ENCODE results near the gene ZNF883. TPM values are rescaled to one million over a fixed set of nuclear protein-coding genes. Genes with fewer than 3 reads are reported as not detected.
A peak's percentile ranks its signal among the peaks of the same experiment; 100 is the strongest.

ZNF883 gene
- total RNA-seq, 2 experiments from 2014 or later: 1.1 to 1.6 TPM

DNA sequence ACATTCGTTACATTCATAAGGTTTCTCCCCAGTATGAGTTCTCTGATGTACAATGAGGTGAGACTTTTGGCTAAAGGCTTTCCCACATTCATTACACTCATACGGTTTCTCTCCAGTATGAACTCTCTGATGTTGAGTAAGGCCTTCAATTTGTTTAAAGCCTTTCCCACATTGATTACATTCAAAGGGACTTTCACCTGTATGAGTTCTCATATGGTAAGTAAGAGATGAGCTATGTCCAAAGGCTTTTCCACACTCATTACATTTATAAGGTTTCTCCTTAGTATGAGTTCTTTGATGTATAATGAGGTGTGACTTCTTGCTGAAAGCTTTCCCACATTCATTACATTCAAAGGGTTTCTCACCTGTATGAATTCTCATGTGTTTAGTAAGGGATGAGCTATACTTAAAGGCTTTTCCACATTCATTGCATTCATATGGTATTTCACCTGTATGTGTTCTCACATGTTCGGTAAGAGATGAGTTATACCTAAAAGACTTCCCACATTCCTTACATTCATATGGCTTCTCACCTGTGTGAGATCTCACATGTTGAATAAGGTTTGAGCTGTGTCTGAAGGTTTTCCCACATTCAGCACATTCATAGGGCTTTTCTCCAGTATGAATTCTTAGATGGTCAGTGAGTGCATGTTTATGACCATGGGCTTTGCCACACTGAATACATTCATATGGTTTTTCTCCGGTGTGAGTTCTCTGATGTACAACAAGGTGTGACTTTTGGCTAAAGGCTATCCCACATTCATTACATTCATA, 31.1 kb upstream of the ZNF883 start:
- intact Hi-C loops (cut with micrococcal nuclease): no loop called here
- H3K4me1 Mint-ChIP-seq (ENCODE audit: low read depth): no peaks in the 10 kb centered on the region
- H3K36me3 Mint-ChIP-seq (ENCODE audit: low read depth): peaks cover 60% of the 10 kb centered on the region
- H3K4me3 Mint-ChIP-seq: no peak overlapping the region
- no peak for DNase-seq
- H3K27ac Mint-ChIP-seq: no peak overlapping the region
- H3K27me3 Mint-ChIP-seq: no peaks in the 10 kb centered on the region
- ATAC-seq: no peak
- CTCF ChIA-PET: no interaction called here
- POLR2A ChIA-PET: interaction anchor here (0.7 kb wide), 1 partner anchor 14 kb away, joined by 3 read pairs; no protein-coding TSS in a partner anchor
- TF ChIP-seq, protein P1, sequence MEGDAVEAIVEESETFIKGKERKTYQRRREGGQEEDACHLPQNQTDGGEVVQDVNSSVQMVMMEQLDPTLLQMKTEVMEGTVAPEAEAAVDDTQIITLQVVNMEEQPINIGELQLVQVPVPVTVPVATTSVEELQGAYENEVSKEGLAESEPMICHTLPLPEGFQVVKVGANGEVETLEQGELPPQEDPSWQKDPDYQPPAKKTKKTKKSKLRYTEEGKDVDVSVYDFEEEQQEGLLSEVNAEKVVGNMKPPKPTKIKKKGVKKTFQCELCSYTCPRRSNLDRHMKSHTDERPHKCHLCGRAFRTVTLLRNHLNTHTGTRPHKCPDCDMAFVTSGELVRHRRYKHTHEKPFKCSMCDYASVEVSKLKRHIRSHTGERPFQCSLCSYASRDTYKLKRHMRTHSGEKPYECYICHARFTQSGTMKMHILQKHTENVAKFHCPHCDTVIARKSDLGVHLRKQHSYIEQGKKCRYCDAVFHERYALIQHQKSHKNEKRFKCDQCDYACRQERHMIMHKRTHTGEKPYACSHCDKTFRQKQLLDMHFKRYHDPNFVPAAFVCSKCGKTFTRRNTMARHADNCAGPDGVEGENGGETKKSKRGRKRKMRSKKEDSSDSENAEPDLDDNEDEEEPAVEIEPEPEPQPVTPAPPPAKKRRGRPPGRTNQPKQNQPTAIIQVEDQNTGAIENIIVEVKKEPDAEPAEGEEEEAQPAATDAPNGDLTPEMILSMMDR (IDR thresholded peaks at IDR 0.05): no peak
- H3K9me3 Mint-ChIP-seq: peaks cover 60% of the 10 kb centered on the region

DNA sequence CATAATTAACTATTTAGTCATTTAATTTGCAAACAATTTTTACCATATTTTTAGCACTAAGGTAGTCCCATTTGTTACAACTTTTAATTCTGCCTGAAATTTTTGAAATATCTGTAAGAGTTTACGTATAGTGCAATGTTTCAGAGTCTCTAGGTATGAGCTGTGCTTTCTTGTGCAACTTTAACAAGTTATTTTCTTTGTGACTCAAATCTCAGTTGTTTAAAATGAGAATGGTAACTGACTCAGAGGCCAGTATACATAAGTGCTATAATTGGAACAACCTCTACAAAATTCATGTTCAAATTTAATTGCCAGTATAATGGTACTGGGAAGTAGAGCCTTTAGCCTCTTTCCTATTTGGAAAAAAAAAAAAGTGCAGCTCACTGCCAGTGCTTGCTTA, 14.2 kb upstream of the ZNF883 start:
- Mint-ChIP-seq H3K27ac (no peak overlapping the region), H3K36me3 (ENCODE audit: low read depth) (no peaks in the 10 kb centered on the region), H3K9me3 (peaks cover 31% of the 10 kb centered on the region), H3K4me1 (ENCODE audit: low read depth) (no peaks in the 10 kb centered on the region), H3K4me3 (no peak overlapping the region), H3K27me3 (peaks cover 3% of the 10 kb centered on the region)
- intact Hi-C loops (cut with micrococcal nuclease): no loop called here
- TF ChIP-seq, protein P1 (IDR thresholded peaks at IDR 0.05): no peak
- no peak for DNase-seq
- ChIA-PET POLR2A (no interaction called here), CTCF (interaction anchor here (0.6 kb wide), 1 partner anchor 47 kb away, joined by 3 read pairs; no protein-coding TSS in a partner anchor)
- no peak for ATAC-seq

DNA sequence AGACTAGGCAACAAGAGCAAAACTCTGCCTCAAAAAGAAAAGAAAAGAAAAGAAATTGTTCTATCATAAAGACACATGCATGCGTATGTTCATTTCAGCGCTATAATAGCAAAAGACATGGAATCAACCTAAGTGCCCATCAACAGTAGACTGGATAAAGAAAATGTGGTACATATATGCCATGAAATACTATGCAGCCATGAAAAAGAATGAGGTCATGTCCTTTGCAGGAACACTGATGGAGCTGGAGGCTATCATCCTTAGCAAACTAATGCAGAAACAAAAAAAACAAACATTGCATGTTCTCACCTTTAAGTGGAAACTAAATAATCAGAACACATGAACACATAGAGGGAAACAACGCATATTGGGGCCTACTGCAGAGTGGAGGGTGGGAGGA, 6.3 kb upstream of the ZNF883 start:
- CTCF ChIA-PET: no interaction called here
- Mint-ChIP-seq H3K27ac (no peak overlapping the region), H3K4me1 (ENCODE audit: low read depth) (no peaks in the 10 kb centered on the region), H3K9me3 (peaks cover 37% of the 10 kb centered on the region), H3K27me3 (peaks cover 6% of the 10 kb centered on the region), H3K36me3 (ENCODE audit: low read depth) (peaks cover 2% of the 10 kb centered on the region), H3K4me3 (no peak overlapping the region)
- TF ChIP-seq, protein P1 (IDR thresholded peaks at IDR 0.05): no peak
- ATAC-seq (no peak), DNase-seq (no peak)
- POLR2A ChIA-PET: no interaction called here
- intact Hi-C loops (cut with micrococcal nuclease): no loop called here

DNA sequence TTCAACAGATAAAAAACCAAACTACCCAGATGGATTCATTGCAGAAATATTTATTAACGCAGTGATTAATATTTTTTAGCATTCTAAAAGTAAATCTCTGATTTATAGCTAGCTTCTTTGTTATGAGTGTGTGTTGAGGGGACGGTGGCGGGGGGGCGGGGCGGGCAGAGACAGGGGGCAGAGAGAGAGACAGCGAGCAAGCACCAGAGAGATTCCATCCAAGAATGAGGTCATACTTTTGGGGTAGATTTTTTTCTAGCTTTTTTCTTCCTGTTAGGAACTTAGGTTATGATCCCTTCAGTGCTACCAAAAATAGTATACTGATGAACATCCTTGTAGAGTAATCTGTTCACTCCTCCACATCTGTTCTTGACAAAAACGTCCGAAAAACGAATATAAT, 500 bp upstream of the ZNF883 start:
- ATAC-seq: no peak
- H3K4me1 Mint-ChIP-seq (ENCODE audit: low read depth): peaks cover 3% of the 10 kb centered on the region
- TF ChIP-seq, protein P1 (IDR thresholded peaks at IDR 0.05): no peak
- peaks cover 13% of the 10 kb centered on the region for H3K36me3 Mint-ChIP-seq (ENCODE audit: low read depth)
- CTCF ChIA-PET: no interaction called here
- POLR2A ChIA-PET: no interaction called here
- intact Hi-C loops (cut with micrococcal nuclease): no loop called here
- H3K27me3 Mint-ChIP-seq: peaks cover 16% of the 10 kb centered on the region
- peak overlapping the region; percentile 68 for H3K4me3 Mint-ChIP-seq
- peaks cover 27% of the 10 kb centered on the region for H3K9me3 Mint-ChIP-seq
- DNase-seq: no peak
- no peak overlapping the region for H3K27ac Mint-ChIP-seq

DNA sequence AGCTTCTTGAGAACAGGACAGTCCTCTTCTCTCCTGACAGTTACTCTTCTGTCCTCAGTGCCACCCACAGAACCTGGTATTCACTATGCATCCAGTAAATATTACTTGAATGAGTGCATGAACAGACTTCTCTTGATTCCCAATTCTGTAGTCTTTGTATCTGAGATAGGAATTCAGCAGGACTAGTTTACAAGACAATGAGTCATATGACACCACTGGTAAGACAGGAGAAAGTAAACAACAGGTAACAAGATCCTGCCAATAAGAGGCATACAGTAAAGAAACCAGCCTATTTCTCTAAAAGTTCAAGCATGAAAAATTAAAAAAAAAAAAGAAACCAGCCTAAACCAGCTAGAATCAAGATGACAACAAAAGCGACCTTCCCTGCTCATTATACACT, 6.2 kb downstream of the ZNF883 start:
- Mint-ChIP-seq H3K27ac (no peak overlapping the region), H3K36me3 (ENCODE audit: low read depth) (peaks cover 33% of the 10 kb centered on the region), H3K9me3 (peaks cover 51% of the 10 kb centered on the region), H3K4me1 (ENCODE audit: low read depth) (no peaks in the 10 kb centered on the region), H3K27me3 (no peaks in the 10 kb centered on the region), H3K4me3 (no peak overlapping the region)
- CTCF ChIA-PET: no interaction called here
- intact Hi-C loops (cut with micrococcal nuclease): no loop called here
- DNase-seq: no peak
- POLR2A ChIA-PET: no interaction called here
- ATAC-seq: no peak
- TF ChIP-seq, protein P1 (IDR thresholded peaks at IDR 0.05): no peak

Data from activated CD8-positive, alpha-beta T cell treated with anti-CD3 and anti-CD28 coated beads for 36 hours (primary cell).